Measurements from ENCODE around the gene LEPR.

DNA sequence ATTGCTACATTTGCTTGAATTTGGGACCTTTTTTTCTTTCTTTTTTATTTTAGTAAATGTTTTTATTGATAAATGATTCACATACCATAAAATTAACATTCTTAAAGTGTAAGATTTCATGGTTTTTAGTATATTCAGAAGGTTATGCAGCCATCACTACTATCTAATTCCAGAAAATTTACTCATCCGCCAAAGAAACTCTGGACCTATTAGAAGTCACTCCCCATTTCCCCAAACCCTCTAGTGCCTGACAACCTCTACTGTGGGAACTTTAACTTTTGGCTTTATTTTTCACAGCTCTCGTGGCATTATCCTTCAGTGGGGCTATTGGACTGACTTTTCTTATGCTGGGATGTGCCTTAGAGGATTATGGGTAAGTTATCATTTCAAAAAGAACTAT lies 4.5 kb downstream of the LEPR start:
- TF ChIP-seq, protein P1, sequence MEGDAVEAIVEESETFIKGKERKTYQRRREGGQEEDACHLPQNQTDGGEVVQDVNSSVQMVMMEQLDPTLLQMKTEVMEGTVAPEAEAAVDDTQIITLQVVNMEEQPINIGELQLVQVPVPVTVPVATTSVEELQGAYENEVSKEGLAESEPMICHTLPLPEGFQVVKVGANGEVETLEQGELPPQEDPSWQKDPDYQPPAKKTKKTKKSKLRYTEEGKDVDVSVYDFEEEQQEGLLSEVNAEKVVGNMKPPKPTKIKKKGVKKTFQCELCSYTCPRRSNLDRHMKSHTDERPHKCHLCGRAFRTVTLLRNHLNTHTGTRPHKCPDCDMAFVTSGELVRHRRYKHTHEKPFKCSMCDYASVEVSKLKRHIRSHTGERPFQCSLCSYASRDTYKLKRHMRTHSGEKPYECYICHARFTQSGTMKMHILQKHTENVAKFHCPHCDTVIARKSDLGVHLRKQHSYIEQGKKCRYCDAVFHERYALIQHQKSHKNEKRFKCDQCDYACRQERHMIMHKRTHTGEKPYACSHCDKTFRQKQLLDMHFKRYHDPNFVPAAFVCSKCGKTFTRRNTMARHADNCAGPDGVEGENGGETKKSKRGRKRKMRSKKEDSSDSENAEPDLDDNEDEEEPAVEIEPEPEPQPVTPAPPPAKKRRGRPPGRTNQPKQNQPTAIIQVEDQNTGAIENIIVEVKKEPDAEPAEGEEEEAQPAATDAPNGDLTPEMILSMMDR (conservative IDR thresholded peaks at IDR 0.05 in 1 of 2, IDR thresholded peaks at IDR 0.05 in 1 of 2; ENCODE audit: extremely low read depth in 1 of 2, insufficient read depth in 1 of 2, low read depth in 1 of 2, low read length in 2 of 2): no peak
- no peak for TF ChIP-seq EZH2 (IDR thresholded peaks at IDR 0.05; ENCODE audit: borderline replicate concordance, low read length)

Measured in mammary epithelial cell (primary cell).